Small intestine (tissue), 7 donors: Measurements from ENCODE around the gene TMEM116. TPM values are rescaled to one million over a fixed set of nuclear protein-coding genes. Genes with fewer than 3 reads are reported as not detected.
"Not testable (repeated sequence)": the region's sequence is repeated elsewhere in the genome, so short reads cannot be mapped to it uniquely, and the experiment has no call there.

ENCODE experiments used
- DNase-seq, 2 donors: peaks; one replicate each; pipeline versions ENCODE4 v3.0.0 to v3.0.0-alpha.2; 2013
- FAIRE-seq: peaks from 2 replicates; lab custom pipeline; 2012; peaks lifted over from hg19 to GRCh38; lab: Jason Lieb, UNC
- H3K27ac ChIP-seq, 3 donors: one replicate each; pipeline ENCODE4 v1.5.1; 2013; ENCODE audit warnings: low read length in 2 of 3, mild to moderate bottlenecking in 2 of 3, control low read depth in 1 of 3, inconsistent platforms in 1 of 3, low read depth in 1 of 3, moderate library complexity in 1 of 3
- H3K27me3 ChIP-seq, 3 donors: one replicate each; pipeline ENCODE4 v1.6.1; 2013; ENCODE audit warnings: low read length in 3 of 3, inconsistent platforms in 1 of 3; ENCODE audit not compliant: control insufficient read depth in 3 of 3, insufficient read depth in 3 of 3
- H3K36me3 ChIP-seq, 3 donors: one replicate each; pipeline ENCODE4 v1.6.1; 2013; ENCODE audit warnings: low read length in 3 of 3, inconsistent platforms in 1 of 3, low read depth in 1 of 3, mild to moderate bottlenecking in 1 of 3, moderate library complexity in 1 of 3; ENCODE audit not compliant: control insufficient read depth in 3 of 3, insufficient read depth in 2 of 3
- H3K4me1 ChIP-seq, 3 donors: one replicate each; pipeline ENCODE4 v1.6.1; 2013; ENCODE audit warnings: low read length in 2 of 3, inconsistent platforms in 1 of 3, low read depth in 1 of 3, mild to moderate bottlenecking in 1 of 3, moderate library complexity in 1 of 3; ENCODE audit not compliant: control insufficient read depth in 3 of 3, insufficient read depth in 2 of 3
- H3K4me3 ChIP-seq, 3 donors: one replicate each; pipeline ENCODE4 v1.5.1; 2013; ENCODE audit warnings: low read length in 3 of 3, control low read depth in 1 of 3, inconsistent platforms in 1 of 3, low read depth in 1 of 3, mild to moderate bottlenecking in 1 of 3, moderate library complexity in 1 of 3
- H3K9me3 ChIP-seq, 2 donors: one replicate each; pipeline ENCODE4 v1.6.1; 2013; ENCODE audit warnings: low read depth in 1 of 2, low read length in 1 of 2; ENCODE audit not compliant: control insufficient read depth in 2 of 2, insufficient read depth in 1 of 2
- WGBS, 3 donors: extraction: QIAGEN DNeasy Blood & Tissue Kit; methylation state at CpG; one replicate each; pipeline ENCODE4 v1.1.7; 2013; 5-methylcytosine and 5-hydroxymethylcytosine counted together
- polyA plus RNA-seq, 4 donors: library from polyadenylated mRNA; stranded (reverse) in 3 of 4; unstranded in 1 of 4; fragments of 200-250 nt in 3 of 4; fragments of 120-200 nt in 1 of 4; gene quantifications; one replicate each; pipeline versions ENCODE4 v1.2.1 to v1.2.3, GENCODE V29; 2013
- donor health status: healthy with polysubstance abuse.
- donor health status: control.
- donor health status: control.
- donor health status: Bipolar disorder and iron deficiency.
- donor health status: healthy.

Gene TMEM116
- polyA plus RNA-seq, 4 donors = 6.7 to 19.3 (median 11.1) TPM

- not testable (repeated sequence) for H3K36me3 ChIP-seq, H3K27ac ChIP-seq, H3K4me3 ChIP-seq, H3K4me1 ChIP-seq, H3K27me3 ChIP-seq, FAIRE-seq, DNase-seq, H3K9me3 ChIP-seq
- 89 to 98% (median 95%) methylated on average over 4 of the region's 4 CpGs for WGBS, 3 donors
These were observed 60.7 kb downstream of the TMEM116 start for GRCh38 chr12:111952084-111952787.

- H3K27me3 ChIP-seq, H3K4me1 ChIP-seq, H3K4me3 ChIP-seq, DNase-seq, FAIRE-seq, H3K9me3 ChIP-seq, H3K36me3 ChIP-seq, H3K27ac ChIP-seq: not testable (repeated sequence)
- 77 to 81% (median 79%) methylated on average over 3 of the region's 3 CpGs for WGBS, 3 donors
These were observed 61.8 kb downstream of the TMEM116 start for GRCh38 chr12:111950961-111951676.

- Histone ChIP-seq H3K4me3 (no peak overlapping the region), H3K27ac (no peak overlapping the region), H3K27me3 (no peaks in the 10 kb centered on the region), H3K9me3 (no peaks in the 10 kb centered on the region), H3K36me3 (no peaks in the 10 kb centered on the region), H3K4me1 (no peaks in the 10 kb centered on the region)
- no peak for DNase-seq
- WGBS, 3 donors = 96 to 100% (median 97%) methylated on average over 1 of the region's 1 CpG
- no peak for FAIRE-seq
These were observed 69.0 kb downstream of the TMEM116 start for GRCh38 chr12:111943929-111944328.

- WGBS, 3 donors = 68 to 79% (median 72%) methylated on average over 5 of the region's 5 CpGs
- FAIRE-seq (no peak), DNase-seq (peak in 1 of 2 donors; percentile 12)
- H3K27ac ChIP-seq = no peak overlapping the region
- no peaks in the 10 kb centered on the region for H3K36me3 ChIP-seq
- H3K4me1 ChIP-seq = no peaks in the 10 kb centered on the region
- H3K27me3 ChIP-seq = no peaks in the 10 kb centered on the region
- H3K4me3 ChIP-seq = no peak overlapping the region
- H3K9me3 ChIP-seq = no peaks in the 10 kb centered on the region
These were observed 70.4 kb downstream of the TMEM116 start for GRCh38 chr12:111942557-111942956.

GRCh38 chr12:111937429-111937828 lies 75.5 kb downstream of the TMEM116 start:
- Histone ChIP-seq H3K4me1 (no peaks in the 10 kb centered on the region), H3K27ac (no peak overlapping the region), H3K9me3 (no peaks in the 10 kb centered on the region), H3K36me3 (no peaks in the 10 kb centered on the region), H3K4me3 (no peak overlapping the region), H3K27me3 (no peaks in the 10 kb centered on the region)
- 76 to 79% (median 77%) methylated on average over 1 of the region's 1 CpG for WGBS, 3 donors
- FAIRE-seq (no peak), DNase-seq (peak in 1 of 2 donors; percentile 9)

- Histone ChIP-seq H3K9me3 (no peaks in the 10 kb centered on the region), H3K27me3 (no peaks in the 10 kb centered on the region), H3K4me1 (no peaks in the 10 kb centered on the region), H3K36me3 (peaks cover 0 to 1% (median 0%) of the 10 kb centered on the region in 3 donors), H3K27ac (no peak overlapping the region), H3K4me3 (no peak overlapping the region)
- FAIRE-seq (no peak), DNase-seq (no peak)
These were observed 76.1 kb downstream of the TMEM116 start for GRCh38 chr12:111936869-111937268.

- Histone ChIP-seq H3K9me3 (no peaks in the 10 kb centered on the region), H3K27ac (no peak overlapping the region)
These were observed 80.7 kb downstream of the TMEM116 start for GRCh38 chr12:111932241-111932640.

GRCh38 chr12:111927346-111927745 lies 85.6 kb downstream of the TMEM116 start:
- peaks cover 0 to 4% (median 0%) of the 10 kb centered on the region in 3 donors for H3K36me3 ChIP-seq
- no peak overlapping the region for H3K27ac ChIP-seq
- no peaks in the 10 kb centered on the region for H3K9me3 ChIP-seq
- FAIRE-seq (no peak), DNase-seq (no peak)
- H3K27me3 ChIP-seq = no peaks in the 10 kb centered on the region
- no peak overlapping the region for H3K4me3 ChIP-seq
- 83 to 94% (median 90%) methylated on average over 5 of the region's 5 CpGs for WGBS, 3 donors
- H3K4me1 ChIP-seq = no peaks in the 10 kb centered on the region

More at GRCh38 chr12:111932241-111932640, 80.7 kb downstream of the TMEM116 start:
- Histone ChIP-seq H3K36me3 (peaks cover 0 to 4% (median 0%) of the 10 kb centered on the region in 3 donors), H3K4me1 (no peaks in the 10 kb centered on the region), H3K27me3 (no peaks in the 10 kb centered on the region), H3K4me3 (no peak overlapping the region)
- 92 to 94% (median 93%) methylated on average over 5 of the region's 5 CpGs for WGBS, 3 donors
- DNase-seq (no peak), FAIRE-seq (no peak)
